Lung (tissue), 12 donors: ENCODE data around the gene INSL6. TPM values are rescaled to one million over a fixed set of nuclear protein-coding genes. Genes with fewer than 3 reads are reported as not detected.
"Not testable (repeated sequence)": the region's sequence is repeated elsewhere in the genome, so short reads cannot be mapped to it uniquely, and the experiment has no call there.

ENCODE experiments used
- ATAC-seq: fragments of 200-7000 bp; cut with Tn5 transposase; one replicate; pipeline ENCODE4 v1.9.1; 2020; ENCODE audit warnings: moderate number of reproducible peaks; ENCODE audit not compliant: insufficient read depth, low FRiP score
- DNase-seq, 3 donors: peaks; one replicate each; pipeline ENCODE4 v3.0.0-alpha.2; 2013 to 2017
- H3K27ac ChIP-seq, 2 donors: one replicate each; pipeline ENCODE4 v1.5.1; 2013; ENCODE audit warnings: mild to moderate bottlenecking in 2 of 2, moderate library complexity in 2 of 2, control low read depth in 1 of 2, inconsistent platforms in 1 of 2, low read depth in 1 of 2, low read length in 1 of 2
- H3K27me3 ChIP-seq, 3 donors: one replicate each; pipeline ENCODE4 v1.5.1; 2013; ENCODE audit warnings: low read length in 2 of 3; ENCODE audit not compliant: control insufficient read depth in 3 of 3, insufficient read depth in 3 of 3
- H3K36me3 ChIP-seq, 4 donors: one replicate each; pipeline ENCODE4 v1.5.1; 2013; ENCODE audit warnings: low read length in 4 of 4, mild to moderate bottlenecking in 1 of 4, moderate library complexity in 1 of 4; ENCODE audit not compliant: control insufficient read depth in 4 of 4, insufficient read depth in 4 of 4
- H3K4me1 ChIP-seq, 5 donors: one replicate each; pipeline ENCODE4 v1.5.1; 2013; ENCODE audit warnings: low read length in 5 of 5, mild to moderate bottlenecking in 2 of 5, moderate library complexity in 1 of 5; ENCODE audit not compliant: control insufficient read depth in 5 of 5, insufficient read depth in 5 of 5
- H3K4me3 ChIP-seq: one replicate; pipeline ENCODE4 v1.5.1; 2013; ENCODE audit warnings: mild to moderate bottlenecking, control low read depth, moderate library complexity
- H3K9ac ChIP-seq, 2 donors: one replicate each; pipeline ENCODE4 v1.5.1; 2013; ENCODE audit warnings: low read length in 2 of 2, control low read depth in 1 of 2; ENCODE audit not compliant: insufficient read depth in 1 of 2
- H3K9me3 ChIP-seq, 4 donors: one replicate each; pipeline ENCODE4 v1.5.1; 2013; ENCODE audit warnings: low read length in 3 of 4, mild to moderate bottlenecking in 1 of 4, moderate library complexity in 1 of 4; ENCODE audit not compliant: control insufficient read depth in 4 of 4, insufficient read depth in 3 of 4
- WGBS, 2 donors: extraction: QIAGEN DNeasy Blood & Tissue Kit; methylation state at CpG; one replicate each; pipeline ENCODE4 v1.1.7; 2013; 5-methylcytosine and 5-hydroxymethylcytosine counted together
- polyA plus RNA-seq, 2 donors: library from polyadenylated mRNA; stranded (reverse); fragments of 200-250 nt; gene quantifications; one replicate each; pipeline ENCODE4 v1.2.1, GENCODE V29; 2013
- total RNA-seq, 2 donors: library from RNA; depleted of rRNA in 1 of 2; stranded (reverse); fragments of >200 nt in 1 of 2; gene quantifications; one replicate each; pipeline ENCODE4 v1.2.1, GENCODE V29; 2014 to 2021
- TF ChIP-seq, protein P1 (sequence below): IDR thresholded peaks from 2 replicates; pipeline ENCODE4 v1.5.1; 2012; ENCODE audit warnings: mild to moderate bottlenecking; ENCODE audit errors: control extremely low read depth, extremely low read depth
- donor health status: control.
- donor health status: control.
- donor health status: Bipolar disorder and iron deficiency.
- donor health status: healthy.
- donor health status: DM: yes; HTN: yes; CAD: no.

INSL6 gene
- total and polyA plus RNA-seq, 4 donors, result not detected

DNA sequence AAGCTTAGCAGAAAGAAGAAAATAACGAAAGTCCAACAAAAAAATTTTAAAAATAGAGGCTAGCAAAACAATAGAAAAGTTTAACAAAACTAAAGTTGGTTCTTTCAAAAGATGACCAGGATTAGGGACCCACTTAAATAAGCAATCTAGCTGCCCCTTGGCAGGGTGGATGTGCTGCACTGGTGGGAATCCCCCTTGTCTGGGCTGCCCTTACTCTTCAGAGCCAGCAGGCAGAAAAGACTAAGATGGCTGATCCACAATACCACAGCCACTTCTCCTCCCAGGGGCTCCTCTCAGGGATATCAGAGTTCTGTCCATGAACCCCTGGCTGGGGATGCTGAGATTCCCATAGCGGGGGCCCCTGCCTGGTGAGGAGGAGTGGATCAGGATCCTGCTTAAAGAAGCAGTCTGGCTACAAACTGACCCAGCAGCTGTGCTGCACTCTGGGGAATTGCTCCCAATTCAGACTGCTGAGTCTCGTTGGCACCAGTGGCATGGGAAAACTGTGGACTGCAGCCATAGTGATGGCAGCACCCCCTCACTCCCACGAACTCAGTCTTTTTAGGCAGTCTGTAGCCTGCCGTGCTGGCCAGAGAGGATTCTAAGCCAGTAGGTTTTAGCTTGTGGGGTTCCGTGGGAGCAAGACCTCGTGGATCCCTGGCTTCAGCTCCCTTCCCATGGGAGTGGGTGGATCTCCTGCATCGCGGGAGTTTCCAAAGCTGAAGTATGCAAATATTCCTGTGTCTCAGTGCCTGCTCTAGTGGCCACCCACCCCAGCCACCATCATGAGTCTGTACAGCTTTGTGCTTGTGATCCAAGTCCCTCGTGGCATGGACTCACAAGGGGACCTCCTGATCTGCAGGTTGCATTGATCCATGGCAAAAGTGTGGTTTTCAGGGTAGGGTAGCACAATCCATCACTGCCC lies 2.9 kb upstream of the INSL6 start:
- Histone ChIP-seq H3K9ac (no peak overlapping the region), H3K27ac (no peak overlapping the region), H3K4me1 (no peaks in the 10 kb centered on the region), H3K9me3 (no peaks in the 10 kb centered on the region), H3K36me3 (no peaks in the 10 kb centered on the region), H3K4me3 (no peak overlapping the region), H3K27me3 (no peaks in the 10 kb centered on the region)
- no peak for ATAC-seq
- TF ChIP-seq, protein P1, sequence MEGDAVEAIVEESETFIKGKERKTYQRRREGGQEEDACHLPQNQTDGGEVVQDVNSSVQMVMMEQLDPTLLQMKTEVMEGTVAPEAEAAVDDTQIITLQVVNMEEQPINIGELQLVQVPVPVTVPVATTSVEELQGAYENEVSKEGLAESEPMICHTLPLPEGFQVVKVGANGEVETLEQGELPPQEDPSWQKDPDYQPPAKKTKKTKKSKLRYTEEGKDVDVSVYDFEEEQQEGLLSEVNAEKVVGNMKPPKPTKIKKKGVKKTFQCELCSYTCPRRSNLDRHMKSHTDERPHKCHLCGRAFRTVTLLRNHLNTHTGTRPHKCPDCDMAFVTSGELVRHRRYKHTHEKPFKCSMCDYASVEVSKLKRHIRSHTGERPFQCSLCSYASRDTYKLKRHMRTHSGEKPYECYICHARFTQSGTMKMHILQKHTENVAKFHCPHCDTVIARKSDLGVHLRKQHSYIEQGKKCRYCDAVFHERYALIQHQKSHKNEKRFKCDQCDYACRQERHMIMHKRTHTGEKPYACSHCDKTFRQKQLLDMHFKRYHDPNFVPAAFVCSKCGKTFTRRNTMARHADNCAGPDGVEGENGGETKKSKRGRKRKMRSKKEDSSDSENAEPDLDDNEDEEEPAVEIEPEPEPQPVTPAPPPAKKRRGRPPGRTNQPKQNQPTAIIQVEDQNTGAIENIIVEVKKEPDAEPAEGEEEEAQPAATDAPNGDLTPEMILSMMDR, result no peak
- 82 to 85% methylated on average over 10 of the region's 10 CpGs for WGBS, 2 donors
- DNase-seq, result no peak

DNA sequence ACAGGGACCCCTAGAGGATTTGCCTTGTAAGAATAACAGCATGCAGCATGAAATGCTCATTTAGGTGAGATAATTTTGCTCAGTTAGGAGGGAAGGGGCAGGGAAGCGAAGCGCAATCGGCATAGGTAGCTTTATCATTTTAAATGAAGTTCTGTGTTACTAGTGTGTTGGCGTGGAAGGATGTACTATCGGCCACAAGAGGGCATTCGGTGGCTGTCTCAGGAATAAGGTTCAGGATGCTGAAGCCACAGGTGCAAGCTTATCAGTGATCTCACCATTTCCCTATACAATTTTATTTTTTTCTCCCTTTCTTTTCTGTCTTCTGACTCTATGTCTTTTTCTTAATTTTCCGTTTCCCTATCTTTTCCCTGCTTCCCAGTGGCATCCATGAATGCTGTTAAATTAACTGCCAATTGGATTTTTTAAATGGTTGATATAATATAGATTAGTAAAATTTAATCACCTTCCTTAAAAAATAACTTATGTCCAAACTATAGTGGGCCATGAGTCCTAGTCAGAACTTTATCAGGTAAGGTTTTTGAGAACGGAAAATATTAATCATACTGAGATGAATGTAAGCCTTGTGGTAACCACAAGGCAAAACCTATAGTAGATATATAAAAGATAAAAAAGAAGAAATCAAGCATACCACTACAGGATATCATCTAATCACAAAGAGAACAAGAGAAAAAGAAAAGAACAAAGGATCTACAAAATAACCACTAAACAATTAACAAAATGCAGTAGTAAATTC lies 1.2 kb upstream of the INSL6 start:
- H3K9ac ChIP-seq, result no peak overlapping the region
- peak; percentile 58 for ATAC-seq
- no peaks in the 10 kb centered on the region for H3K4me1 ChIP-seq
- H3K4me3 ChIP-seq, result no peak overlapping the region
- WGBS, 2 donors, result 29% methylated on average over 8 of the region's 8 CpGs
- peak; percentile 24 to 59 (median 31) for DNase-seq
- TF ChIP-seq, protein P1, result peak; percentile 66
- H3K9me3 ChIP-seq, result no peaks in the 10 kb centered on the region
- H3K27me3 ChIP-seq, result no peaks in the 10 kb centered on the region
- H3K27ac ChIP-seq, result no peak overlapping the region
- H3K36me3 ChIP-seq, result no peaks in the 10 kb centered on the region

DNA sequence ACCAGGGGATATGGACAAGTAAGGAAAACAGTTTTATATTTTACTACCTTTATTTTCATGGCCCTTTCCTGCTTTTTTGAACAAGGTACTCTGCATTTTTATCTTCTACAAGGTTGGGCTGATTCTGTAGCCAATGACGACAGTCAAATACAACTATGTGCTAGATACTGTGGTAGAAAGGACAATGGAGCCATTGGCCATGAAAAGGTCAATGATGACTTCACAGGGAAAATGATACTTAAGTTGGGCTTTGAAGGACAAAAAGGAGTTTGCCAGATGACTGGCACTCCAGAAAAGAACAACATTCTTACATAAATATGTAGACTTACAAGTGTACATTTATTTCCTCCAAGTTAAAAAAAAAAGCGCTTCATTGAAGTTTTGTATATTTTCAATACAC lies 663 bp downstream of the INSL6 start:
- H3K4me3 ChIP-seq, result no peak overlapping the region
- no peaks in the 10 kb centered on the region for H3K27me3 ChIP-seq
- DNase-seq, result no peak
- no peak for ATAC-seq
- TF ChIP-seq, protein P1, result no peak
- H3K4me1 ChIP-seq, result no peaks in the 10 kb centered on the region
- no peaks in the 10 kb centered on the region for H3K9me3 ChIP-seq
- WGBS, 2 donors, result 88 to 93% methylated on average over 2 of the region's 2 CpGs
- no peaks in the 10 kb centered on the region for H3K36me3 ChIP-seq
- no peak overlapping the region for H3K27ac ChIP-seq
- H3K9ac ChIP-seq, result no peak overlapping the region

DNA sequence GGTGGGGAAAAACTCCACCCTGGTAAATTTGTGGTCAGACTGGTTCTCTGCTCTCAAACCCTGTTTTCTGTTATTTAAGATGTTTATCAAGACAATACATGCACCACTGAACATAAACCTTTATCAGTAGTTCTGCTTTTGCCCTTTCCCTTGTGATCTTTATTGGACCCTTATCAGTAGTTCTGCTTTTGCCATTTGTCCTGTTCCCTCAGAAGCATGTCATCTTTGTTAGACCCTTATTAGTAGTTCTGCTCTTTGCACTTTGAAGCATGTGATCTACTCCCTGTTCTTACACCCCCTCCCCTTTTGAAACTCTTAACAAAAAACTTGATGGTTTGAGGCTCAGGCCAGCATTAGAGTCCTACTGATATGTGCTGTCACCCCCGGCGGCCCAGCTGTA lies 4.8 kb downstream of the INSL6 start:
- ATAC-seq, H3K36me3 ChIP-seq, H3K27ac ChIP-seq, H3K9me3 ChIP-seq, H3K4me1 ChIP-seq, H3K4me3 ChIP-seq, H3K9ac ChIP-seq, DNase-seq, H3K27me3 ChIP-seq: not testable (repeated sequence)
- 92 to 95% methylated on average over 2 of the region's 2 CpGs for WGBS, 2 donors
